ENCODE results near the gene SPSB3.

The SPSB3 gene

DNA sequence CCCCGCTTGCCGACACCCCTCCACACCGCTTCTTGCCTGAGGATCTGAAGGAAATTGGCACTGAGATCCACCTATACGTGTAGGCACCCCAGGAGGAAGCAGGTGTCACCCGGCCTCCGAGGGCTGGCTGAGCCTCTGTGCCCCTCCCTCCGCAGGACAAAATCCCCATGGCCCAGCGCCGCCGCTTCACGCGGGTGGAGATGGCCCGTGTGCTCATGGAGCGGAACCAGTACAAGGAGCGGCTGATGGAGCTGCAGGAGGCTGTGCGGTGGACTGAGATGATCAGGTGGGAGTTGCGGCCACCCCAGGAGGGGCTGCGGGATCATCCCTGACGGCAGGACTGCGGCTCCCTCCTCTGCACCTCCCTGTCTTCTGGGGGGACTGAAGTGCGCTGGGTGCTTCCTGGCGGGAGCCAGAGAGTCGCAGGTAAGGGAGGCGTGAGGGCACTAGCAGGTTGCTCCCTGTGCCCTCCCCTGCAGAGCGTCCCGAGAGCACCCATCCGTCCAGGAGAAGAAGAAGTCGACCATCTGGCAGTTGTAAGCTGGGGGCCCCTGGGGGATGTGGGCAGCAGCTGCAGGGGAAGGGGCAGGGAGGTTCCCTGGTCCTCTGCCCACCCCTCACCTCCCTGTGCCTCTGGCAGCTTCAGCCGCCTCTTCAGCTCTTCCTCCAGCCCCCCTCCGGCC, 20.0 kb downstream of the SPSB3 start:
- DNase-seq: peak; percentile 59 to 84

DNA sequence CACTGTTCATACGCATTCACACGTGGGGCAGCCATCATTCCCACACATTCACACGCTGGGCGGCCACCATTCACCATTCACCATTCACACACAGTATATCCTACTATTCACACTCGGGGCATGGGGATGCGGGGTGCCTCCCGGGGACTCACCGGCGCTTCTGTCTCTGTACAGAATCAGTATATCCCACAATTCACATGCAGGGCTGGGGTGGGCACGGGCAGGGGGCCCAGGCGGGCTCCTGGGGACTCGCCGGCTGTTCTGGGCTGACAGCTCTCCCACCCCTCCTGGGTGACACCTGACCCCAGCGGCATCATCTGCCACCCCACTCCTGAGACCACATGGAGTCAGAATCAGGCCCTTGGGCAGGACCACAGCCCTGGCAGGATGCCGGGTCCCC, 20.6 kb downstream of the SPSB3 start:
- DNase-seq: no peak

DNA sequence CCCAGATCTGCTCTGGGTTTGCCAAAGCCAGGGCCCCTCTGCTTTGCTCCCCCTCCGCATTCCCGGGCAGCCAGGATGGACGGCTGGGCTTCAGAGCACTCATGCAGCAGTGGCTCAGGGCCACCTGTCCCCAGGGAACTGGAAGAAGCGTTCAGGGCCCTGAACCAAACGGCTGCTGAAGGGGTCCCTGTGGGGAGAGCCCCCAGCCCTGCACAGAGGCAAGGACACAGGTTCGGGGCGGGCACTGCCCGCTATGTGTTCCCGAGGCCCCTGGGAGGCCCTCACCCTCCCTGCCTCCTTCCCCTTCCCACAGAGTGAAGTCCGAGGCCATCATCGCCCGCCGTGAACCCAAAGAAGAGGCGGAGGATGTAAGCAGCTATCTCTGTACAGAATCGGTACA, 21.5 kb downstream of the SPSB3 start:
- DNase-seq: no peak

DNA sequence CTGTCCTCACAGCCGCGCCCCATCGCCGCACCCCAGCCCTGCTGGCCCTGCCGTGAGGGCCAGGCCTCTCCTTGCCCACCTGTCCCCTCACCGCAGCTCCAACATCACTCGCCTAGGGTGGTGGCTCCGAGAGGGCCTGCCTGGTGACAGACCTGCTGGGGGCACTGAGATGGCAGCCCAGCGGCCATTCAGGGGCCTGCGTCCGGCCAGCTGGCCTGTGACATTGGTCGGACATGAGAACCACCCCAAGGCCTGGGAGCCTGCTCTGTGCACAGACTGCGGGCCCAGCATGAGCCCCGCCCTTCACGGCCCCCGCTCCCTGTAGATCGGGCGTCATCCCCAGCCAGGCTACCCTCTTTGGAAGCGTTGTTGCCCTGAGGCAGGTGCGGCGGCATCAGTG, 22.9 kb downstream of the SPSB3 start:
- no peak for DNase-seq

DNA sequence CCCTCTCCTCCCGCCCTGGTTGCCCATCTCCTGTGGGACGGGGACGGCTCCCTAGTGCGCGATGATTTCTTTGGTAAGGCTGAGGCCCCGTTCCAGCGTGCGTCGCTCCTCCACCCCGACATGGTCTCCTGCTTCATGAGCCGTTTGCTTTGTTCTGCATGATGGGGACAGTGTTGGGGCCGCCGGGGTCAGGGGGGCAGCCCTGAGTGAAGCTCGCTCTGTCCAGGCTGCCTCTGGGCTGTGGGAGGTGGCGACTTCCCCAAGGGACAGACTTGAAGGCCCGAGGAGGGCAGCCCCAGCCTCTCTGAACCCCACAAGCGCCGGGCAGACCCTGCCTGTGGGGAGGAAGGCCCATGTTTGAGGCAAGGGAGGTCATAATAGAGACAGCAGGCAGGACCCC, 23.4 kb downstream of the SPSB3 start:
- DNase-seq: no peak

DNA sequence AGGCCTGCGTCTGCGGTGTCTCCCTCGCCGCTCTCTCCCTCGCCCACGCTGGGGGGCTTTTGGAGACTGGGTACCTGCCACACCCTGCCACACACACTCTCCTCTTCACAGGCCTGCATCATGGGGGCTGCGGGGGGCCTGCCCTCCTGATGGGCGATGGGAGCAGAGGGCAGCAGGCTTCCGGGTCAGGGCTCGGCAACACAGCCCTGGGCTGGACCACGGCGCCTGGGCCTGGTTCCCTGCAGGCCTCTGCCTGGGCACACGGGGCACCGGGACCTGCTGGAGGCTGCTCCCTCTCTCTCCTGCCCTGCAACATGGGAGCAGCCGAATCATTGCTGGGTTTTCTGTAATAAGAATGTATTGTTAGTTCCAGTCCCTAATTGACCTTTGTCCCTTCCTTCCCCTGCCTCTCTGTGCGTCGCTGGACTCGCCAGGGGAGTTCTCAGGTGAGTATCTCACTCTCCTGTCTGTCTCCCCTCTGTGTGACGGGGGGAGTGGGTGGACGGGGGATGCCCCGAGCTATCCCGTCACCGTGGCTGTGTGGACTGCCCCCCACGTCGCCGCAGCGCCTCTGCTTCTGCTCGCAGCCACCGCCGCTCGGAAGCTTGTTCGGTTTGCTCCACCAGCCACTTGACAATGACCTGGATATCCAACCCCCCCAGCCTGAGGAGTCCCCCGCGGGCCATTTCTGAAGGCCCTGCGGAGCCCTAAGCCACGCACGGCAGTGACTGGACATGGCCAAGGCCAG, 24.5 kb downstream of the SPSB3 start:
- no peak for DNase-seq

DNA sequence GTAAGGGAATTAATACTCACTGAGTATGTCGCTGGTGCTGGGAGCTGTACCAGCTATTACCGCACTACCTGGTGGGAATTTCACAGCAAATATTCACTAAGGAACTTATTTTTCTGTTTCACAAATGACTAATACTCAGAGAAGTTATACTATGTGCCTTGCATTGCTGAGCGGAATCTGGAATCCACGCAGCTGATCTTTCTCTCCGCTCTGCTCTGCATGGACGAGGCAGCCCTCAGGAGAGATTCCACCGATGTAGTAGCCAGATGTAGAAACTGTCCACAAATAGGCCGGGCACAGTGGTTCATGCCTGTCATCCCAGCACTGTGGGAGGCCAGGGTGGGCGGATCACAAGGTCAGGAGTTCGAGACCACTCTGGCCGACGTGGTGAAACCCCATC, 28.2 kb downstream of the SPSB3 start:
- no peak for DNase-seq

DNA sequence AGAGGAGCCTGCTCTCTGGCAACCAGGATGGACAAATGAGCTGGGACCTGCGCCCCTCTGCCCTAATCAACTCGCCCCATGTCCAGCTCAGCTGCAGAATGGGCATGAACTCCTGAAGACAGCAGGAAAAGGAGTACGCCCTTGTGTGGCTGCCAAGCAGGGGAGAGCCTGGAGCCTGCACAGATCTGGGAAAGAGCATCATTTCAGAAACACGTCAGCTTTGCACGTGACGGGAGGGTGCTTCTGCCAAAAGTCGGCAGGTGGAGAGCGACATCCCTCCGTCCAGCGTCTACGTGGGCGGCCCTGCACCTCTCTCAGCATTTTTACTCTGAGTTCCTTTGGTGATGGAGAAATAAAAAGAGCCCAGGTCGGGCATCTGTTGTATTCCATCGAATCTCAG, 29.5 kb downstream of the SPSB3 start:
- no peak for DNase-seq

DNA sequence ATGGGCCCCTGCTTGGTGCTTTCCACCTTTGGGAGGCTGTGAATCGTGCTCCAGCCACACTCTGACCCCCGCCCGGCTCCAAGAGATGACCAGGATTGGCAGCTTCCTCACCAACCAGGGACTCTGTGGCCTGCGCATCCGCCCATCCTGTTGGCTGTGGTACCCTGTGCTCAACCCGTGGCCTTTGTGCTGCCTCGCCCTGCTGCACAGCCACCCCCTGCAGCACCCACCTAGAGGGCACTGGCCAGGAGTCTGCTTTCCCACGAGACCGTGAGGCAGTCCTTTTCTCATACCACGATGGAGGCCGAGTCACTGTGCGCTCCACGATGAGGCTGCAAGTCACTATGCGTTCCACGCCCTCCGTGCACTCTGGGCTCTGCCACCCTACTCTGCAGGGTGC, 30.4 kb downstream of the SPSB3 start:
- no peak for DNase-seq

DNA sequence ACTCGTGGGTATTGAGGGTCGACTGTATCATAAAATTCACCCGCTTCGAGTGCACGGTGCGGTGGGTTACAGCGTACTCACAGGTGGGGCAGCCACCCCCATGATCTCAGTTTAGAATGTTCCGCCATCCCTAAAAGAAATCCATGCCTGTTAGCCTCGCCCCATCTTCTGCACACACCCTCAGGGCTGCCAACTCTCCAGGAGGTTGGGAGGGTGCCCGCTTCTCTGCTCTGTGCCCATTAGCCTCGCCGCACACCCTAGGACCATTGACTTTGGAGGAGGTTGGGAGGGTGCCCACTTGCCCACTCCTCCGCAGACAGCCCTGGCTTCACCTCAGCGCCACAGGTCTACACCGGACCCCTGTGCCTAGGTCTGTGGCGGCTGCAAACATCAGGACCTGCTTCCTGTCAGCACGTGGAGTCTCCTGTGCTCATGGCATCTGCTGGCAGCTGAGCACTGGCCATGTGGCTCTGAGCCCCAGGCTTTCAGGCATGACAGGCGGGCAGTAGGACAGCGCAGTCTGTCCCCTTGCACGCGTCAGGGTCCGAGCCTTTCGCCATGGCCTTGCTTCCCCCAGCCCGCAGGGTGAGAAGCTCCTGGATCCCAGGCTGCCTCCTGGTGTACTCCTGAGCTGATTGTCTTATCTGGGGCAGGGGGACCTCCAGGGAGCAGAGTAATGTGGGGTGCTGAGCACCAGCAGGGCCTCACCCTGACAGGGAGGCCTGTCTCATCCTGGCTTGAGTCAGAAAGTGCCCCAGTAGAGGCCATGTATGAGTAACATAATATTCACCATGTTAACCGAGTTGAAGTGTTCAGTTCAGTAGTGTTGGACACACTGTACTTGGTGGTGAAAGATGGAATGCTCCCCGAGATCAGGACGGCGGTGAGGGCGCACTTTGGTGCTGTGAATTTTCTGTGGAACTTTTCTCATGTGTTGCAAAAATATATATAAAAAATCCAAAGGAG, 32.9 kb downstream of the SPSB3 start:
- DNase-seq: no peak

DNA sequence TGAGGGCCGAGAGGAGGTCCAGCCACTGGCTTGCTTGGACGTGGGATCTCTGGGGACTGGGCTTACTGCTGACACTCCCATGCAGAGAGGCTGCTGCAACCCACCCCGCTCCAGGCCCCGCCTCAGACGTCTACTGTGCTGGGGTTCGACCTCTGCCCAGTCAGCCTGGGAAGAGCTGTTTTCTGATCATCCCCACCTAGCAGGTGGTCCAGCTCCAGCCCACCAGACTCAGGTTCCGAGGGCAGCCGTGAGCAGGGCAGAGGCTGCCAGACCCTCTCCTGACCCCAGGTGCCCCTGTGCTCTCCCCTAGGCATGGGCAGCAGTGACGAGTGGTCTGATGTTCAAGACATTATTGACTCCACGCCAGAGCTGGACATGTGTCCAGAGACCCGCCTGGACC, 34.4 kb downstream of the SPSB3 start:
- no peak for DNase-seq

DNA sequence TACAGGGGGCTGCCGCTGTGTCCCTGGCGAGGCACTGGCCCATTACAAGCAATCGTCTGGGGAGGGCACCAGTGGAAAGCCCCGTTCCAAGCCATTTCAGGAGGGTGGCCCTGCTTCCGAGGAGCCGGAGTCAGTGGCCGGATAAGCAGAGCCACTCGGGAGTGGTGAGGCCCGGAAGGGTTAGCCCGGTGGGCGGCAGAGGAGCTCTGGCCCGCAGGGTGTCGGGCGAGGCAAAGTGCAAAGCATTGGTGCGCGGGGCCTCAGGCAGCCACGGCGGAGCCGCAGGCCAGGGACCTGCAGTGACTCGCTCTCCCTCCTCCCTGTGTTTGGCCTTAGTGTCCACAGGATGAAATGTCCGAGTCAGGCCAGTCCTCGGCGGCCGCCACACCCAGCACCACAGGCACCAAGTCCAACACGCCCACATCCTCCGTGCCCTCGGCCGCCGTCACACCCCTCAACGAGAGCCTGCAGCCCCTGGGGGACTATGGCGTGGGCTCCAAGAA, 35.6 kb downstream of the SPSB3 start:
- DNase-seq: no peak

DNA sequence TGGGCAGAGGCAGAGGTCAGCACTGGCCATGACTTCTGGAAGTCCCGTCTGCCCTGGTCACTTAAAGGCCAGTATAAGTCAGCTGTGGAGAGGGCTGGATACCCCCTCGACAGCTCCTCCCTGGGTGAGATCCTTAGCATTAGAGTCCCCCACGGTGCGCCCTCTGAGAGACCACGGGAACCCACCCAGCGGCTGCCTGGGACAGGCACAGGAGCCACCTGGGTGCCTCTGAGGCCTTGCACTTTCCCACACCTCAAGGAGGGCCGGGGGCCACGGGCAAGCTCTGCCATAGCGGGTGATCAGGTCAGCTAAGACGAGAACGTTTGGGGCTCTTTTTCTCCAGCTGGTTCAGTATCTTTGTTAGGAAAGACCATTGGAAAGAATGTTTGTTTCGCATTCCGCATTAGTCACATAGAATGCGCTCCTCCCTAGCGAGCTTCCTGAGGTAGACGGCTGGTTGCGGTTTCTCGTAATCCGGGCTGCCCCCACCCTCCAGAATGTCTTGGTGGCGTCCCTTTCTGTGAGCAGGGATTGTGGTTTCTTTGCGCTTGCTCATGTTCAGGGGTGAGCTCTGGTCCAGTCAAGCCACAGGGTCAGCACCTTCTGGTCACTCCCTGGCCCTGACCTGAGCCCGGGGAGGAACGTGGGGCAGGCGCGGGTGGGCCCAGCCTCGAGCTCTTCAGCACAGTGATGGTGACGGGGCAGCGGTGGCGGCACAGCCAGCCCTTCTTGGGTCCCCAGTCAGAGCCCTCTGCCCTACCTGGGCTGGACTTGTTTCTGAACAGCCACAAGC, 36.3 kb downstream of the SPSB3 start:
- no peak for DNase-seq

DNA sequence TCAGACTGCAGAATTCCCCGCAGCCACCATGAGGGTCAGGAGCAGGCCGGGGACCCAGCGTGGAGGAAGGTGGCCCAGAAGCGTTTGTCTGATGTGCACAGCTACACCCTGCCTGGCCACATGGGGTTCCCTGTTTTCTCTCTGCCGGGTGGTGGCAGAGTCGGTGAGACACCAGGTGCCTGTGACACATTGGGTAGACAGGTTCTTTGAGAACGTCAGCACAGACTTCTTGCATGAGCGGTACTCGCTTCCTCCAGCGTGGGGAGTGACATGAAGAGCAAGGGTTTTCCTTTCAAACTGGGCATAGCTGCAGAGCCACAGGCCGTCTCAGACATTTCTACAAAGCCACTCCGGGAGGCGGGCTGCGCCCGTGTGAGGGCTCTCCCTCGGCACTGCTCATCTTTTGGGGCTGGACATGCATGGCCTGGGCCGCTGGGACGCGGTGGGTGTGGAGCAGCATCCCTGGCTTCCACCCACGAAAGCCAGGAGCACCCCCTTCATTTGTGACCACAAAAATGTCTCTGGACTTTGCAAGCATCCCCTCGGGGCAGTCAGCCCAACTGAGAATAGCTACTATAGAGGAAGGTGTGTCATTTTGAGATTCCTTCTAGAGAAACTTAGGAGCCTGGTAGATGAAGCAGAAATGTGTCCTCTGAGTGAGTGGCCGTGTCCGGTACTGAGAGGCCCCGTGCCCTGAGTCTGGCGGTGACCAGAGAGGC, 37.0 kb downstream of the SPSB3 start:
- no peak for DNase-seq

DNA sequence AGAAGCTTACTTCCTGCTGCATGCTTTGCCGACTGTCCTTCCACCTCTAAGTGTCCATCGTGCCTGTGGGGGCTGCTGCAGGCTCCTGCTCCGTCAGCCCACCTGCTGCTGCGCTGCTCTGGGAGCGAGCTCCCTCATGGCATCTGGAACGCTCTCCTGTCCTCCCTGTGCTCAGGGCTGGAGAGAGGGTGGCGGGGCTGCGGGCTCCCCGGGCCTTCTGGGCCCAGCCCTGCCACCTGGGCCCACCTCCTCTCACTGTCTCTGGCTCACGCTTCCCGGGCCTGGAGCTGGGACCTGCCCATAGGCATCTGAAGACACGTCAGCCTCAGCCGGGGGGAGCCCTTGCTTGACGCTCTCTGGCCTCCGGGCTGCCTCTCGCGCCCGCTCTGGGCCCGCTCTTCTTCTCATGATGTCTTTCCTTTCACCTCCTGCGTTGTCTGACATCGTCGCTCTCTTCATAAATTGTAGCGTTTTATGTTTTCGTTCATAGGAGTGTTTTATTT, 38.0 kb downstream of the SPSB3 start:
- no peak for DNase-seq

DNA sequence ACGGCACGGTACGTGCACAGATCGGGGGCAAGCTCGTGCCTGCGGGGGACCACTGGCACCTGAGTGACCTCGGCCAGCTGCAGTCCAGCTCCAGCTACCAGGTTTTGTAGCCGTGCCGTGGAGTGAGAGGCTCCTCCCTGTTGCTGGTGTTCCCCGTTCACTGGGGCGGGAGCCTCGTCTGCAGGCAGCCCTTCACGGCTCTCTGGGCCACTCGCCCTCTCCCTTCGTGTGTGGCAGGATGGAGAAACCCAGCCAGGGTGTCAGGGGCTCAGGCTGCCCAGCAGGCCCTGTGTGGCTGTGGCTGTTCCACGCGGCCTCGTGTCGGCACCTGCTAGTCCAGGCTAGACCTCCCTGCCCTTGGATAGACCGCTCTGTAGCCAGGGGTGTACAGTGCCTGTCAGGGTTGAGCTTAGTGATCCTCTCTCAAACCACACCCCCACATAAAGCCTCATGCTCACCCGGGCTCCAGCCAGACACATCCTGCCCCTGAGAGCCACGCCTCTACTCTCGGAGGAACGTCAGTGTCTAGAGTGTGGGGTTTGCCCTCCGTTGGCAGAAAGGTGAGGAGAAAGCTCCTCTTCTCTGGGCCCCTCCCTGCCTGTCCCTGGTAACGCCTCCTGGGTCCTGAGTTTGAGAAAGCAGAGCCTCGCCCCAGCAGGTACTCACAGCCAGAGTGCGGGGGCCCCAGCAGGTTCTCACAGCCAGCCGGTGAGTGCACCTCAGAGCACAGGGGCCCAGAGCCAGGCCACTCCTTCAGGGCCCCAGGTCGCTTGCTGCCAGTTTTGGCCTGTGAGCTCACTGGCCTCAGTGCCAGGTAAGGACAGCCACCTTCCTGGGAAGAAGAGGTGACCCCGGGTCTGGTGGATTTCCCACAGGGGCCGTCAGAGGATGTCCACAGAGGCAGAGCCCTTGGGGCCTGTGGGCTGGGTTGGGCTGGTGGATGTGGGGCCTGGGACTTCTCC, 38.7 kb downstream of the SPSB3 start:
- DNase-seq: no peak

DNA sequence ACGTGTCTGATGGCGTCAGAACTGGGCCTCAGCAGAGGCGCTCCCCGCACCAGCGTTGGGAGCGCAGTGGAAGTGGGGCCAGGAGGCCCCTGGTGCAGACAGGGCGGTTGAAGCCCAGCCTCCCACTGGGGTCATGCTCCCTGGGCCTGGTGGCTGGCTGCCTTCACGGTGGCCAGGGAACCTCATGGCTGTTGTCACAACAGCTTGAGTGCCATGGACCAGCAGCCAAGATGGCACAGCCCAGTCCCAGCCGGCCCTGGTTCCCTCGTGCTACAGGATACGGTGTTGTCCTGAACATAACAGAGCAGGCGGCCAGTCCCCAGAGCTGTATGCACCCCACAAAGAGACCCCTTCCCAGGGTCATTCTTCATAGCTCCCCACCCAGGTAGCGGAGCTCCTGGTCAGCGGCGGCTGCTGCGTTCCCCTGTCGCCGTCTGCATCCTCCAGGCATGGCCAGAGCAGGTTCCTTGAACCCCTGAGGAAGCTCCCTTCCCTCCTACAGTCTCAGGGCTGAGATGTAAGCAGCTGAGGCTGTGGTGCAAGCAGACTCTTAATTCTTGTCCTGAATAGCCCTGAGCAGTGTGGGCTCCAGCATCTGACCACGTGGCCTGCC, 40.7 kb downstream of the SPSB3 start:
- DNase-seq: no peak

DNA sequence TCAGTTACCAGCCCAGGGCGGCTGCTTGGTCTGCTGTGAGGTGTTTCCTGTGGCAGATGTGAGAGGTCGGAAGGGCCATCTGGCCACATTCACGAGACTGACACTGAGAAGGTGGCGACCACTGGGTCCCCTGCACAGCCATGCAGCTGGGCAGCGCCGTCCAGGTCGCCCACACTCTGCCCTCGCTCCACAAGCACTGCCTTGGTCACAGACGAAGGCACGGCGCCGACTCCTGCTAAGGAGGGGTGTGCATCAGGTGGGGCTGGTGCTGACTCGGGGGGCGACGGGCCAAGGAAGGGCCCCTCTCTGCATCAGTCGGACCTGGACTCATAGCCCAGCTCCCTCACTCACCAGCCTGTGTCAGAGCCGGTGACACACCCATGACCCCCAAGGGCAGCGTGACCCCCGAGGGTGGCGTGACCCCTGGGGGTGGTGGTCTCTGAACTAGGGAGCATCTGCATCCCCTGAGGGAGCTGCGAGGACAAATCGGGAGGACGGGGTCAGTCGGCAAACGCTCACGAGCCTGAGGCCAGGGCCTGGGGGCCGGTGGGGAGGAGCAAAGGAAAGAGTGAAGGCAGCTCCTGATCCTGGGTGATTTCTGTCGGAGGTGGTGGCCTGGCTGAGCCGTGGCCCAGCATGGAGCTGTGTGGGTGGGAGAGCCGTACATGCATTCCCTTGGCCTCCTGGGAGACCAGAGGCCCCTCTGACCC, 41.4 kb downstream of the SPSB3 start:
- DNase-seq: no peak

DNA sequence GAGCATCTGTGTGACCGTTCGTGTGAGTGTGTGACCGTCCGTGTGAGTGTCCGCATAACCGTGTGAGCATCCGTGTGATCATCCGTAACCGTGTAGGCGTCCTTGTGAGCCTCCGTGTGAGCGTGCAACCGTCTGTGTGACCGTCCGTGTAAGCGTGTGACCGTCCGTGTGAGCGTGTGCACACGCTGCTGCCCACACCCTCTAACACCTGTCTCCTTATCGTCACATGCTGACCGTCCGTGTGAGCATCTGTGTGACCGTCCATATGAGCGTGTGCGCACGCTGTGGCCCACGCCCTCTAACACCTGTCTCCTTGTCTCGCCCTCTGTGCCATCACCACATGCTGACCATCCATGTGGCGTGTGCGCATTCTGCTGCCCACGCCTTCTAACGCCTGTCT, 42.1 kb downstream of the SPSB3 start:
- no peak for DNase-seq
